NCI-H226 (cell line): ENCODE measurements around the gene CRACR2B.

ENCODE experiments used
- DNase-seq: peaks from one replicate; pipeline ENCODE4 v3.0.0-alpha.2; 2015

The CRACR2B gene

DNA sequence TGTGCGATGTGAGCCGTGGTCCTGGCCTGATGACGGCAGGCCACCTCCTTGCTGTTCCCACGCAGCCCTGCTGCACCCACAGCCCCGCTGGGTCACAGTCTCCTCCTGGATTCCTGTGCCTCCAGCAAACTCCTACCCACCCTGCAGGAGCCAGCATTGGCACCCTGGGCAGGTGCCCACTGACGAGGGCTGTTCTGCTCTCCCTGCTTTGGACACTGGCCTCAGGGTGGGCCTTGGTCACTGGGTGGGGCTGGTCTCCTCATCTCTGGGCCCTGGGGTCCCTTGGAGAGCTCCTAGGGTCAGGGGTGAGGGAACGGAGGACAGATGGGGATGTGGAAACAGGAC lies 27.6 kb downstream of the CRACR2B start:
- no peak for DNase-seq

DNA sequence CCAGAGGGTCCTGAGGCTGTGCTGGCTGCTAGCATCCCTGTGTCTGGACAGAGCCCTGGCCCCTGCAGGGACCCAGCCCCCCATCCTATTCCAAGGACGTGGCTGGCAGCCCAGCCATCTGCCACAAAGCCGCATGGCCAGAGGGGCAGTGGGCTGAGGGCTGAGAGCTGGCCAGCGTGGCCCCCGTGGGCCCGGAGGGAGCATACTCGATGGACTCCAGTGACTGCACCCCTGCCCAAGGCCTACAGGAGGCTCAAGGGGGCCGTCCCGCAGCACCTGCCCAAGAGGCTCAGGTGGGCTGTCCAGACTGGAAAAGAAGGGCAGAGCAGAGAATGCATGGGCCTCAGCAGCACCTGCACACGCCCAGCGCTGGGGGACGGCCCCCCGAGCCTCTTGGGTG lies 28.1 kb downstream of the CRACR2B start:
- DNase-seq = no peak

DNA sequence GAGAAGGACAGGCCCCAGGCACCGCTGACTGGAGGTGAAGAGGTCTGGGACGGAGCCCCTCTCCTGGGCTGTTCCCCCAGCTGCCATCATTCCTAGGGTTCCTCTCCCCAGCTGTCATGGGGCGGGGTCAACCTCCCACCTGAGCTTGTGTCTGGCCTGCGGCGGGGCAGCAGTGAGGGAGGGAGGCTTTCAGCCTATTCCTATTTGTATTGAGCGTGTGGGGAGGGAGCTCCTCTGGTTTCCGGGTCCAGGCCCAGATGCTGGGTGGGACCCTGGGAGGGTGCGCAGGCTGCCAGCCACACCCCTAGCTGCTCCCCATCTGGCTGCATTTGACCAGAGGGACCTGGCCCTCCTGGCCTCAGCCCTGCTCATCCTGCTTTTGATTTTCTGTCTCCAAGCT lies 28.7 kb downstream of the CRACR2B start:
- no peak for DNase-seq

DNA sequence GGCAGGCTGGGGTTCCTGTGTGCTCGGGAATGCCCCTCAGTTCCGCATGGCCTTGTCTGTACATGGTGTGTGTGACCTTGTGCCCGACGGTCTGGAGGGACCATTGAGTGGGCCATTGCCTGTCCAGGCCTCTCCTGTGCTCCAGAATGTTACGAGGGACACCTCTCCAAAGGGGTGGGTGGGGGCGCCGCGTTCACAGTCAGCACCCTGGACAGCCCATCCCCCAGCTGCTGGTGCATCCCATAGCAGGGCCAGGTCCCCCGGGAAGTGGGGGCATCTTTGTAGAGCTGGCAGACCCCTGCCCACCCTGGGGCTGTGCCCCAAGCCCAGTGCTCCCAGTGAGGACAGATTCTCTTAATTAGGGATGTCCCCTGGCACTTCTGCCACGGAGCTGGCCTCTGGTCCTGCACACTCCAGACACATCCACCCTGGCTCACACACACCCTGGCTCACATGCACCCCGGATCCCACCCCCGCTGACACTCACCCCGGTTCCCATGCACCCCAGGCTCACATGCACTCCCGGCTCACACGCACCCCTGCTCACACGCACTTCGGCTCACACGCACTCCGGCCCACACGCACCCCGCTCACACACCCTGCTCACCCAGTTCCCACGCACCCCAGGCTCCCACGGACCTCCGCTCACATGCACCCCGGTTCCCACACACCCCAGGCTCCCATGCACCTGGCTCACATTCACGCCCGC lies 30.5 kb downstream of the CRACR2B start:
- no peak for DNase-seq

DNA sequence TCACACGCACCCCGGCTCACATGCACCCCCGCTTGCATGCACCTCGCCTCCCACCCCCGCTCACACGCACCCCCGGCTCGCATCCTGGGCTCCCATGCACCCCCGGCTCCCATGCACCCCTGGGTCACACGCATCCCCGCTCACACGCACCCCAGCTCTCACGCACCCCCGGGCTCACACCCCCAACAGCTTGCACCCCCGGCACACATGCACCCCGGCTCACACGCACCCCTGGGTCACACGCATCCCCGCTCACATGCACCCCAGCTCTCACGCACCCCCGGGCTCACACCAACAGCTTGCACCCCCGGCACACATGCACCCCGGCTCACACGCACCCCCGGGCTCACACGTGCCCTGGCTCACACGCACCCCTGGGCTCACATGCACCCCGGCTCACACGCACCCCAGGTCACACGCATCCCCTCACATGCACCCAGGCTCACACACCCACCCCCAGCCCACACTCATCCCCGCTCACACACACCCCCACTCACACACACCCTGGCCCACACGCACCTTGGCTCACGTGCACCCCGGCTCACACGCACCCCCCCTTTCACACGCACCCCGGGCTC lies 31.1 kb downstream of the CRACR2B start:
- DNase-seq = no peak

DNA sequence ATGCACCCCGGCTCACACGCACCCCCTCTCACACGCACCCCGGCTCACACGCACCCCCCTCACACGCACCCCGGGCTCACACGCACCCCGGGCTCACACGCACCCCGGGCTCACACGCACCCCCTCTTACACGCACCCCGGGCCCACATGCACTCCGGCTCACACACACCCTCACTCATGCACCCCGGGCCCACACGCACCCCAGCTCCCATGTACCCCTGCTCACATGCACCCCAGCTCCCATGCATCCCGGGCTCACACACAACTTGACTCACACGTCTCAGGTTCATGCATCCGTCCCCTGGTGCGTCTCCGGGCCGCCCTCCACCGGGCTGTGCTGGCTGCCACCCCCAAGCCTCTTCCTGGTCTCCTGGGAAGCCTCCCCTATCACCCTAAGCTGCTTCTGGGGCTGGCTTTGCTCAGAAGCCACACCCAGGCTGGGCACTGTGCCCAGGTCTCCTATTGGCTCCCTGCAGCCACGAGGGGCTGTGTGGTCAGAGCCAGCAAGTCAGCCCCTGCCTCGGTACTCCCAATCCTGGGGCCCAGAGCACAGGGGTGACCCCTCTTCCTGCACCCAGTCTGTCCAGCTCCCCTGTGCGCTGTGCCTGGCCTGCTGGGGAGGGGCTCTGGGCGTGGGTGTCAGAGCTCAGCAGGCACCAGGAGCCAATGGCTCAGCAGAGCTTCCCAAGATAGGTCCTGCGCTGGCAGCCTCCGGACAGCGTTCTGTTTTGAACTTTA lies 31.8 kb downstream of the CRACR2B start:
- DNase-seq = peak; percentile 74

DNA sequence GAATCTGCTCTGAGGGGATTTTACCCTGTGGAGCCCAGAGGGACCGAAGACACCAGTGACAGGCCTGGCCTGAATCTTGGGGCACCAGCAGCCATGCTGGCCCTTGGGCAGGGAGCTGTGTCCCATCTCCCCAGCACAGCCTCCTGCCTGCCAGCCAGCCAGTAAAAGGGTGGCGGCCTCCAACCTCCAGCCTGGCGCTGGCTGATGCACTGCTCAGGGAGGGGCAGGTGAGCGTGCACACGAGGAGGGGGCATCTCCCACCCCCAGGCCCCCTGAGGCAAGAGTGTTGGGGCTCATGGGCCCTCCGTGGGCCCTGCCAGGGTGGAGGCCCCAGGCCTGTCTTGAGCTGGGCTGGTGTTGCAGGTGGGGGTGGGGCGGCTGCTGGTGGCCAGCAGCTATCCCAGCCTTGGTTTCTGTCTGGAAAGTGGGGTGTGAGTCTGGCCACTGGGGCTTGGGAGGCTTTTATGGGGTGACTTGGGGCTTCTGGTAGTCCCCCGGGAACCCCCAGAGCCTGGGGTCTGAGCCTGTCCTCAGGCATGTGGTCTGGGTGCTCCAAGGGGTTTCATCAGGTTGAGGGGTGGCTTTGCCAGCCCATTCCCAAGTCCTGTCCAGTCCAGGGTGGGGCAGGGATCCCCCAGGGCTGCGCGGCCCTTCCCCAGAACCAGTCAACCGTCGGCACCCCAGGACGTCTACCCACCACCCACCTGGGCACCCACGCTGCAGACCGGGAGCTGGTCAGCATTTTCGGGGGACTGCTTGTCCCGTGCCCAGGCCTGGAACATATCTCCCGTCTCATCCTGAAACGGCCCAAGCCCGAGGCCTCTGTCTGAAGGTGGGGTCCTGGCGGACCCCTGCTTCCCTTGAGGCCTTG lies 32.8 kb downstream of the CRACR2B start:
- no peak for DNase-seq

DNA sequence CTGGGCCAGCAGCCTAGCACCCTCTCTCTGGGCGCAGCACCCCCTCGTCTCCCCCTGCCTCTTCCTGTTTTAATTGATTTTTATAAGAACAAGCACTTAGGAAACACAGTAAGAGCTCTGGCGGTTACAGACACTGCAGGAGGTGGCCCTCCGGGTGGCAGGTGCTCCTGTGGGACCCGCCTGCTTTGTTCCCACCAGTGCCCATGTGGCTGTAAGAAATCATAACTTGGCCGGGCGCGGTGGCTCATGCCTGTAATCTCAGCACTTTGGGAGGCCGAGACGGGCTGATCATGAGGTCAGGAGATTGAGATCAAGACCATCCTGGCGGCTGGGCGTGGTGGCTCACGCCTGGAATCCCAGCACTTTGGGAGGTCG lies 33.4 kb downstream of the CRACR2B start:
- DNase-seq = no peak

DNA sequence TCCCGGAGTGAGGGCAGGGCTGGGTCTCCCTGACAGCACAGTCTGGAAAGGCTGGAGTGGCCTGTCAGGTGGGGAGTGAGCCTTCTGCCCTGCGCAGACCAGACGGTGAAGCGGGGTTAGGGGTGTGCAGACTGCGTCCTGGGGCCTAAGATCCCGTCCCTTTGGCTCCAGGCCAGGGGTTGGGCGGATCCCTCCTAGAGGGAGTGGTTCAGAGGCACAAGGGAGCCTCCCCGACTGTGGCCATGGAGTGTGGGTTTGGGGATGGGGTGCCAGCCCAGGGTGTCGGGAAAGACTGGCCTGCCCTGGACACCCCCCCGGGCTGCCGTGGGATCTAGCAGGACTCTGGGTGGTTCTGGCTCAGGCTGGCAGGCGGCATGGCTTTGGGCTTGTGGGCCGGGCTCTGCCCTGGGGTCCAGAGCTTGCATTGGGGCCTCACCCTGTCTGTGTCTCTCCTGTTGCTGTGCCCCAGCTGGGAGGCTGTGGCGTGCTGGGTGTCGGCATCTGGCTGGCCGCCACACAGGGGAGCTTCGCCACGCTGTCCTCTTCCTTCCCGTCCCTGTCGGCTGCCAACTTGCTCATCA lies 34.5 kb downstream of the CRACR2B start:
- DNase-seq = no peak

DNA sequence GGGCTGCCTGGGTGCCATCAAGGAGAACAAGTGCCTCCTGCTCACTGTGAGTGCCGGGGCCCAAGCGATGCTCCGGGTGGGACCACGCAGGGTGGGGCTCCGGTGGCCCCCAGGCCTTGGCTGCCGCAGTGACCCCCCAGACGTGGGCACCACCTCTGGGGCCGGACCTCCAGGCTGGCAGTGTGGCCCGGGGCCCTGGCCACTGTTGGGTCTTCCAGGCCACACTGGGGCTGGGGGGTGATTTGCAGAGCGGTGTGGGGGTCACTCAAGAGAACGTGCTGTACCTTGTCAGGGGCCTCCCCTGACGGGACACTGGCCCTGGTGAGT lies 34.9 kb downstream of the CRACR2B start:
- no peak for DNase-seq

DNA sequence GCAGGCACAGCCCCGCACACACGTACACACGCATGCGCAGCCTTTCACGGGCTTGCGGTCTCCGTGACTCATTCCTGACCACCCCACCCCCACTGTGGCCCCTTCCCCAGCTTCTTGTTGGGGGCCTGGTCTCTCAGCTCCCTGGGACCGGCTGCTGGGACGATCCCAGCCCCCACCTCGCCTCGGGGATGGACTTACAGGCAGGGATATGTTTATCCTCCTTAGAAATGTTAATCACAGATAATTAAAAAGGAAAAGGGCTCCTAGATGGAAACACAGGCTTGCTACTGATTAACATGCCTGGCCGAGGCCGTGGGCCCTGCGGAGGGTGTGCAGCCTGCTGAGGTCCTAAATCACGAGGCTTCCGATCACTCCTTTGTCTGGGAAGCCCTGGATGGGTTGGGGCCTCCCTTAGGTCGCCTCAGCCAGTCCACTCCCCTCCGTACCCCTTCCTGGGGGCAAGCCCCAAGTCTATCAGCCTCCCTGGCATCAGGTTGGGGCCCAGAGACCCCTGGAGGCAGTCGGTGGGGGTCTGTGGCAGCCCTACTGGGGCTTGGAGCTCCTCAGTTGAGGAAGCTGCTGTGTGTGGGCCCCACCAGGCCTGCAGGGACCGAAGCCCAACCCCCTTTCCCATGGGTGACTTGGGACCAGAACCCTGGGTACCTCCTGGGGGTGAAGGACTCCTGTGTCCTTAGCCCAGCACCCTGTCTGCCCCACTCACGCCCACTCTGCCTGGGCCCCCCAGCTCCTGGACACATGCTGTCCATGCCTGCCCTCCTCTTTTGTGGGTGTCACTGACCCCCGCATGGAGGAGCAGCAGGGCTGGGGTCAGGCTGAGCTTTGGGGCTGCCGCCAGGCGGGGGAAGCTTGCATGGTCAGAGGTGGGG lies 35.5 kb downstream of the CRACR2B start:
- DNase-seq = no peak

DNA sequence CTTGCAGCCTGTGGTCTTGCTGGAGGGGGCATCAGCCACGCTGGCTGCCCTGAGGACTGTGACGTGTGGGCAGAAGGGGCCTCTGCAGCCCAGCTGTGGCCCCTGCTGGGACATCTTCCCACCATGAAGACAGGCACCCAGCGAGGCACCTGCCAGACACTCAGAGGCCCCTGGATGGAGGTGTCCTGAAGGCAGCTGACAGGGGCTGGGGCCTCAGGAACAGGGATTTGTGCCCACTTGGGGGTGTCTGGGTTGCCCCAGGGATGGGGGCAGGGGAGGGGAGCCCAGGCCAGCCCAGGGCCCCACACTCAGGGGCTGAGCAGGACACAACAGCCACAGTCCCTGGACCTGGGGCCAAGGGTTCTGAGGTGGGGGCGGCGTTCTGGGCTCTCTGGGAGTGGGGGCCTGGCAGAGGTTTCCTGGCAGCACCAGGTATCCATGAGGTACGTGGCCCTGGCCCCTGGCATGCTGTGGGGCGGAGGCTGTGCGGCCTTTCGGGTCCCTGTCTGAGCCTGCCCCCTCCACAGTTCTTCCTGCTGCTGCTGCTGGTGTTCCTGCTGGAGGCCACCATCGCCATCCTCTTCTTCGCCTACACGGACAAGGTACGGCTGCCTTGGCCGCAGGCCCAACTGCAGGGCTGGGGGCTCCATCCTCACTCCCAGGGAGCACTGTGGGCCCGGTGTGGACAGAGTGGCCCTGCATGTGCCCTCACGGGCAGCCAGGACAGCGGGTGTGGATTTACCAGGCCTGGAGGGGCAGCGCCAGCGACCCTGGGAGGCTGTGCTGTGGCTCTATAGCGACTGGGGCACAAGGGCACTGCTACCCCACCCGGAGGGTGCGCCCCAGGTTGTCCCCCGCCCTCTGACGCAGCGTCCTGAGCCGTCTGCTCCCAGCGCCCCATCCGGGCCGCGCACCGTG lies 36.5 kb downstream of the CRACR2B start:
- no peak for DNase-seq

DNA sequence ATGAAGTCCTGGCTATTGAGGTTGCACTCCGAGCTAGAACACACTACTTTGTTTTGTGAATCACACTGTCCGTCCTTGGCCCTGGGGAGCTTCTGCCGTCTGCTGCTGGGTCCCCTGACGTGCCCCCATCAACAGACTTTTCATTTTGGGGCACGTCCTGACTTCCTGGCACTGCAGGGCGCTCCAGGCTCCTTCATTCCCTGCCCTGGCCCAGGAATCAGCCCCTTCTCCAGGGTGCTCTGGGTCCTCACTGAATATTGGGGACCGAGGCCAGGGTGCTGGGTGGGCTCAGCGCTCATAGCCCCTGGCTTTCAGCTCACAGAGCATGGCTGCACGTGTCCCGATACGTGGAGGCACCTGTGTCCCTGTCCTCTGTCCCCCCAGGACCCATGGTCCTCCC lies 37.2 kb downstream of the CRACR2B start:
- no peak for DNase-seq

DNA sequence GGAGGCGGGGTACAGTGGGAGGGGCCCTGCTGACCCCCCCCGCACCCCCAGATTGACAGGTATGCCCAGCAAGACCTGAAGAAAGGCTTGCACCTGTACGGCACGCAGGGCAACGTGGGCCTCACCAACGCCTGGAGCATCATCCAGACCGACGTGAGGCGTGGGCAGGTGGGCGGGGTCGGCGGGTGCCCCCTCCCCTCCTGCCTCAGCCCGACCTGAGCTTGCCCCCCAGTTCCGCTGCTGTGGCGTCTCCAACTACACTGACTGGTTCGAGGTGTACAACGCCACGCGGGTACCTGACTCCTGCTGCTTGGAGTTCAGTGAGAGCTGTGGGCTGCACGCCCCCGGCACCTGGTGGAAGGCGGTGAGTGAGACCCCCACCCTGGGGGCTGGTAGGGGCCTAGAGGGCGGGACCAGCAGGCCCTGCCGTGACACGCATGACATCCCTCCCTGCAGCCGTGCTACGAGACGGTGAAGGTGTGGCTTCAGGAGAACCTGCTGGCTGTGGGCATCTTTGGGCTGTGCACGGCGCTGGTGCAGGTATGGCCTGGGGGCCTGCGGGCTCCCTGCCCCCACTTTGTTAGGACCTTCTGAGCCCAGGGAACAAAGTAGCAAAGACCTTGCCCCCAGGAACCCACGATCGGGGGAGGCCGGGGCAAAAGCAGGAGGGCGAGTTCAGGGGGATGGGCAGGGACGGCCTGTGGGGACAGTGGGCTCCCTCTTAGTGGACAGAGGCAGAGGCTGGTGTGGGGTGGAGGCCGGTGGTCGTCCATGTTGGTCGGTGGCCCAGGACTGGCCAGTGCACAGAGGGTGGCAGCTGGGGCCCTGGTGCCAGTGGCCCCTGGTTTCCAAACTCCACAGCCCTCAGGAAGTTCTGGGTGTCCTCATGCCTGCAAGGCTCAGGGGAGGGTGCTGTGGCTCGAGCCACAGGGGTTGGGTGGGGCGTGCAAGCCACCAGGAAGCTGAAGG lies 38.0 kb downstream of the CRACR2B start:
- no peak for DNase-seq

DNA sequence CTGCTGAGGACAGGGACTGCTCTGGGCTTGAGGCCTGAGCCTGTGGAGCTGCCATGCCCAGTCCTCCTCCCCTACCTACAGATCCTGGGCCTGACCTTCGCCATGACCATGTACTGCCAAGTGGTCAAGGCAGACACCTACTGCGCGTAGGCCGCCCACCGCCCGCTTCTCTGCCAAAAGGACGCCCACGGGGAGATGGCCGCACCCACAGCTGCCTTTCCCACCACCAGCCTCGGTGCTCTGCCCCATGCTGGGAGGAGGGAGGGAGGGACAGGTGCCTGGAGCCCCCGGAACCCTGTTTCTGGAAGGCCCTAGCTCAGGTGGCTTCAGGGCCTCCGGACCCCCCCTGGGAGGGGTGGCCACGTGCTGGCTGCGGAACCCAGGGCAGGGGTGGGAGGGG lies 38.8 kb downstream of the CRACR2B start:
- DNase-seq = no peak

DNA sequence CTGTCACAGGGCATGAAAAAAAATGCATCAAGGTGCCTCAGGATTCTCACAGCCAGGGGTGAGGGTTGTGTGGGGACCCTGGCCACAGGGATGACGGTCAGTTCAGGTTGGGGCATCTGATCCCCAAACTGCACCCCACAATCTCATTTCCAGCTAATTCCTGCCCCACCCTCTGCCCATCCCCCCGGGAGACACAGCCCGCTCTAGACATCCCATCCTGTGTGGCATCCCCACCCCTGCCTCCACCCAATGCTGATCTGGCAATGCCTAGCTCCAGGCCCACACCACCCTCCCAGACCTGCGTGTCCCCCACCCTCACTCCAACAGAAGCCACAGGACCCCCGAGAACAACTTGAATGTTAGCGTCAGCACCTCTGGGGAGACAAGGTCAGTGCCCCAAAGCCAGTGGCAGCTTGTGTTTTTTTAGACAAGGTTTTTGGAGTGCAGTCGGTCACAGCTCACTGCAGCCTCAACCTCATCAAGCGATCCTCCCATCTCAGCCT lies 40.2 kb downstream of the CRACR2B start:
- no peak for DNase-seq

DNA sequence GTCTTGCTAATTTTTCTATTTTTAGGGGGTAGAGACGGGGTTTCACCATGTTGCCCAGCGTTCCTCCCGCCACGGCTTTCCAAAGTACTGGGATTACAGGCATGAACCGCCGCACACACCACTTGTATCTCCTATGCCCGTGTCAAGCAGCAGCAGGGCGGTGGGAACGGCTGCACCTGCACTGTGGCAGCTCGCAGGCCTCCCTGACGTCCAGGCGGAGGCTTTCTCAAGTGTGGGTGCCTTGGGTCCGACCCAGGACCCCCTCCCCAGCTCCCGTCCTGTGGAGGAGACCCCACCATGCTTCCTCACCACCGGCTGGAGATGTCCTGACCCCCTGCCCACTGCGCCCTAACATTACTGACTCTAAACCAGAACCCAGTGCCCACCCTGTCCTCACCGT lies 40.7 kb downstream of the CRACR2B start:
- DNase-seq = no peak

DNA sequence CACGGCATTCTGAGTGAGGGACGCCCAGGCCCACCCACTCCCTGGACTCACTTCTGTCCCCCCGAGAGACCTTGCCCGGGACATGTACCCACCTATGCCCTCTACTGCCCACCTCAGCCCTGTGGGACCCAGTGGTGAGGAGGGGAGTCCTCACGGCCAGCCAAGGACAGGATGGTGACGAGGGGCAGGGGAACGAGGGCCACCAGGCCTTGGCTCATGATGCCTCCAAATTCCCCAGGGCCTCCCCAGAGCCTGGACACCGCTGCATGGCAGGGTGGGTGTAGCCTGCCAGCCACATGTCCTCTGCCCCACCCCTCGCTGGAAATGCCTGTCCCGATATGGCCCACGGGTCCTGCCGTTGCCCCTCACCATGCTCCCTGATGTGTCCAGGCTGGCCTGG lies 41.1 kb downstream of the CRACR2B start:
- DNase-seq = no peak

DNA sequence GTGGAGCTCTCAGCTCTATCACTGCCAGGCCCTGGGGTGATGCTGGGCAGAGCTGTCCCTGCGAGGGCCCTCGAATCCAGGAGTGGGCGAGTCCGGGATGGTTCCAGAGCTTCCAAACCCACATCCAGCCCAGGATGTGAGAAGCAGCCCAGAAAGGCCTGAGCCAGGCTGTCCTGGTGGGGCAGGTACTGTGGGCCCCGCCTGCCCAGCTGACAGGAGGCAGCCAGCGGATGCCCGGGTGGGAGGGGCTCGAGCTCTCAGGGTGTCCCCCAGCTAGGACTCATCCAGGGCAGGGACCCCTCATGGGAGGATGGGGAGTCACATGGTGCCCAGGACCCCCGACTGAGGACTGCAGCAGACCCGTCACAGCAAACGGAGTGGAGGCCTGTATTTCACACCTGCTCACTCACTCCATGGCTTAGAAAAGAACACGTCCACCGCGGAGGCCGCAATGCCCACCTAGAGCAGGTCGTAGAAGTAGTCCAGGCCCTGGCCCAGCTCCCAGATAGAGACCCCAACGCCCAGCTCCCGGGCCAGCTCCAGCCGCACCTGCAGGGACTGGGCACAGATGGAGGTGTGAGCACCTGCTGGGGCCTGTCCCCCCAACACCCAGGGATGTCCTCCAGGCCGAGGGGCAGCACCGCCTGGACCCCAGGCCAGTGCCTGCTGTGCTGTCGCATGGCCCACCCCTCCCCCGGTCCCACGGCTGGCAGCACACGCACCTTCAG lies 41.8 kb downstream of the CRACR2B start:
- no peak for DNase-seq
